OCI-M2 (cell line): ENCODE data around the gene FGGY.
"Not testable (repeated sequence)": the region's sequence is repeated elsewhere in the genome, so short reads cannot be mapped to it uniquely, and the experiment has no call there.

Experiments
- DNase-seq: peaks from one replicate; lab custom pipeline; 2025; ENCODE audit not compliant: unreplicated experiment; lab: John Stamatoyannopoulos, UW

The FGGY gene

DNA sequence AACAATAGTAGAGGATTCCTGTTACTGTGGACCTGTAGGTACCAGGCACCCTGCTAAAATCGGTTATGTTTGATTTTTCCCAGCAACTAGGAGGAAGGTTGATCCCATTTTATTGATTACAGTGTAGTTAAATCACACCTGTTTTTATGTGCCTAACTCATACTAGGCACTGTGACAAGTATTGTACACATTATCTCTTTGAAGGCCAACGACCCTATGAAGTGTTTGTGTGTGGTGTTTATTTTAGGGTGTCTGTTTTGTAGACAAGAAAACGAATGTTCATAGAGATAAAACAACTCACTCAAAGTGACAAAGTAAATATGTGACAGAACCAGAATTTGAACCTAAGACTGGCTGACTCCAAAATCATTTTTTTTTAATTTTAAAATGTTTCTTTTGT is 49.5 kb downstream of the FGGY start:
- no peak for DNase-seq

- no peak for DNase-seq
Observed at GRCh38 chr1:59349101-59349500, 52.2 kb downstream of the FGGY start.

- no peak for DNase-seq
Observed at GRCh38 chr1:59350521-59350920, 53.6 kb downstream of the FGGY start.

DNA sequence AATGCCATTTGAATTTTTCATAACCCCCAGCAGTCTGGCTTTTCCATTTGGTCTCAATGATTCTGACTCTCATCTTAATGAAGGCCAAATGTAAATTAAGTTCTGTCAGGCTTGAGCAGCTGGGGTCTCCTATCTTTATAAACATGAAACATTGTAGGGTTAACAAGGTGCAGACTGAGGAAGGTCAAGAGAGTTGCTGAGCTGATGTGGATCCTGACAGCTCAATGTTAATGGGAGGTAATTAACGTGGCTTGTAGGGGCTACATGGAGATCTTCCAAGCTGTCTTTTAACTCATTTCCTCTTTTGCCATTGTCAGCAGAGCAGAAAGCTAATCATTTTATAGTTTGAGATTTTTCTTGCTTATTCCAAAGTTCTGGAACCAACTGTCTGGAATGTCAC is 55.2 kb downstream of the FGGY start:
- no peak for DNase-seq

DNA sequence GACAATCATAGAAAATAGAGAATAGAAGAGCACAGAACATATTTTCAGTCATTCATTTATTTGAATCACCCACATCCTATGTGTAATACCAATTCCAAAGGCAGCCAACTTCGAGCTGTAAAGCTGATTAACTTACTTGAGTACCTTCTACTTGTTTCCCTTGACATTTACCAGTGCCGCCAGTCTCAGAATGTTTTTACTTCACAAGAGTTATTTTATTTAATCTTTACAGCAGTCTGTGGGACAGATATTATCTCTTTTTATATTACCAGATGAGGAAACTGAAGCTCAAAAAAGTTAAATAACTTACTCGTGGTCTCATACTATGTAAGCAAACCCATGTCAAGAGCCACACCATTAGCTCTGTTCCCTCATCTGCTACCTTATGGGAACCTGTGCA is 56.6 kb downstream of the FGGY start:
- DNase-seq = no peak

GRCh38 chr1:59354239-59354638 is 57.3 kb downstream of the FGGY start:
- DNase-seq = not testable (repeated sequence)

- no peak for DNase-seq
Observed at GRCh38 chr1:59354709-59355337, 57.9 kb downstream of the FGGY start.

DNA sequence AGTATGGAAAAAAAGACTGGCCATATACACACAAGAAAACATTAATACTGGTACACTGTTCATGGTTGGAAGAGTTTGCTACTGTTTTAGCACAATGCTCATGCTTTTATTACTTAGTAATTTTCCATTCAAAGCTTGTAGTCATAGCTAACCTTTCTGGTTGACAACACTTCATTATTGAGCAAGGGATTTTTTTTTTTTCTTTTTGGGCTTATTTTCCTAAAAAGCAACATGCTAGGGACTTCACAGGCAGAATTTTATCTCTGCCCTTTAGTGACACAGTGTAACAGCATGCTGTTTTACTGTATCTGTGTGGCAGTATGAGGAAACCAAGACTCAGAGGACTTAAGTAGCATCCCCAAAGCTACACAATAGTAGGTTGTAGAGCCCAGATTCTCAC is 58.5 kb downstream of the FGGY start:
- no peak for DNase-seq

GRCh38 chr1:59356627-59357026 is 59.7 kb downstream of the FGGY start:
- no peak for DNase-seq

DNA sequence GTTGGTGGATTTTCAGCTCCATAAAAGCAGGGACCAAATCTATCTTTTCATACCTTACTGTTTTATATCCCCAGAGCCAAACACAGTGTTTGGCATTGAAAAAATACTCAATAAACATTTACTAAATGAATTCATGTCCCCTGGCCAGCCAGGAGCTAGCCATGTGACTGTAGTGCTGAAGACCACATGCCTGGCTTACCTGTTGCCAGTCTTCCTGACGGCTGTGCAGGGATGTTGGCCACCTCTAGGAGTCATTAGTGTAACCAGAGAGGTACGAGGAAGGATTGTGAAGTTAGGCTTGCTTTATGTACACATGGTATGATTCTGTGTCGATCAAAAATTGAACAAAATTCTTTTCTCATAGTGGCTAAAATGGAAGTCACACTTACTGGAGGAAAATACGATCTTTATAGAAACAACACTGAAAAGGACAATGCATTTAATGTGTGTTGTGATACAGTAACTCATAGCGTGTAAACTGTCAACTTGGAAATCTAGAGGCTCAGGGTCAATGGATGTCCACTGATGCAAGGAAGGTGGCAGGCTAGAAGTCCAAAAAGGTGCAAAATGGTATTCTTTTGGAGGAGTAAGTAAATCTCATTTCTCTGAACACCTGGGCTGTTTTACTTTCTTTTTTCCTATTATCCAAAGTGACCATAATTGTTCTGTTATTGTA is 60.9 kb downstream of the FGGY start:
- no peak for DNase-seq

GRCh38 chr1:59359325-59359724 is 62.4 kb downstream of the FGGY start:
- DNase-seq = no peak

- DNase-seq = no peak
Observed at GRCh38 chr1:59360170-59360569, 63.3 kb downstream of the FGGY start.

GRCh38 chr1:59360729-59361128 is 63.8 kb downstream of the FGGY start:
- DNase-seq = no peak

- DNase-seq = no peak
Observed at GRCh38 chr1:59361766-59362165, 64.9 kb downstream of the FGGY start.

- DNase-seq = no peak
Observed at GRCh38 chr1:59364037-59364436, 67.1 kb downstream of the FGGY start.

- DNase-seq = no peak
Observed at GRCh38 chr1:59366346-59366745, 69.5 kb downstream of the FGGY start.

GRCh38 chr1:59367301-59368007 is 70.6 kb downstream of the FGGY start:
- no peak for DNase-seq

DNA sequence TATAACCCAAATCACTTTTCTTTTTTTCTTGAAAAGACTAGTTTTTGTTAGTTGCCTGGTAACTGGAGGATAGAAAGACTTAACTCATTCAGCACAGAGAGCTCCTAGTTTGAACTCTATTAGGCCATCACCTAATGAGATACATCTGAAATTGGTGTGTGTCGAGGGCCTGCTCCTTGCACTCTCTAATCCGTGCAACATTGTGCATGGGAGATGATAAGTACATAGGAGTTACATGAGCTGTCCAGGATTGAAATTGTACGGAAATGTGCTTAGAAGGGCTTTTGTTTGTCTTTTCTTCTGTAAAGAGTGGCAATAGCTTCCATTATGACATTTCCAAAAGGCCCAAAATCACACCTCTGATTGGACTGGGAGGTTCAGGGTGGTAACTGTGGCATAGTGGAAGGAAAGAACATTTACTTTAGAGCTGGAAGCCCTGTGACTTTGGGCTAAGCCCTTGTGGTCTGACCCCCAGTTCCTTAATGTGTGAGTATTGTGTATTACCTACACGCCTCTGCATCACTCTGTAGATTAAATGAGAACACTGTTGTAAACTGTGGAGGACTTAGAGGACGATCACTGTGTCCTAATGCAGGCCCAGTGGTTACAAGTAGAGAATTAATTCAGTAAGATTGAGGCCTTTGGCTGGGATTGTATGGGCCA is 71.2 kb downstream of the FGGY start:
- DNase-seq = no peak

GRCh38 chr1:59375321-59376220 is 78.7 kb downstream of the FGGY start:
- no peak for DNase-seq

DNA sequence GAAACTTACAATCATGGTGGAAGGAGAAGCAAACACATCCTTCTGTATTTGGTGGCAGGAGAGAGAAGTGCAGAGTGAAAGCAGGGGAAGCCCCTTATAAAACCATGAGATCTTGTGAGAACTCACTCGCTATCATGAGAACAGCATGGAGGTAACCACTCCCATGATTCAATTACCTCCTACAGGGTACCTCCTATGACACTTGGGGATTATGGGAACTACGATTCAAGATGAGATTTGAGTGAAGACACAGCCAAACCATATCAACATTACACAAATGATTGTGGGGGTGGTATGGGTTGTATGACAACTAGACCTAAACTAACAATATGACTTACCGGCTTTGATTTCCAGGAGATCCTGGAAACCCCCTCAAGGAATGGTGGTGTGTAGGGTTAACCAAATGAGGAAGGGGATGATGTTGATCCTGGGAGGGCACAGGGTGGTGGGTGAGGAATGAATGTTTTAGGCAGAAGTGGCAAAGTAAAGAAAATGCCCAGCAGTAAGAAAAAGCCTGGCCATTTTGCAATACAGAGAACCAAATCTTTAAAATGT is 80.5 kb downstream of the FGGY start:
- DNase-seq = no peak
